SK-N-SH (cell line): ENCODE results near the gene FRMD1.

Source experiments
- CHD2 ChIP-seq: fragments of 150-350 bp; IDR thresholded peaks from 2 replicates; pipeline ENCODE4 v1.6.1; 2018; ENCODE audit warnings: low read length; ENCODE audit not compliant: partially characterized antibody
- EP300 ChIP-seq, 2 experiments: IDR thresholded peaks; 2 replicates each; pipeline versions ENCODE4 v1.4.0 to v1.6.1; 2012; ENCODE audit warnings: borderline replicate concordance in 1 of 2, low read depth in 1 of 2, low read length in 1 of 2
- FOXM1 ChIP-seq: IDR thresholded peaks from 2 replicates; pipeline ENCODE4 v1.4.0; 2012; ENCODE audit warnings: low read depth, mild to moderate bottlenecking
- GABPA ChIP-seq: IDR thresholded peaks from 2 replicates; pipeline ENCODE4 v1.4.0; 2012; ENCODE audit warnings: low read depth, mild to moderate bottlenecking
- MXI1 ChIP-seq: IDR thresholded peaks from 2 replicates; pipeline ENCODE4 v1.6.1; 2012; ENCODE audit warnings: mild to moderate bottlenecking, low read depth, low read length, improper control_type of control experiment
- NRF1 ChIP-seq: IDR thresholded peaks from 2 replicates; pipeline ENCODE4 v1.6.1; 2012; ENCODE audit warnings: low read depth, mild to moderate bottlenecking, low read length
- POLR2AphosphoS5 ChIP-seq: IDR thresholded peaks from 2 replicates; pipeline ENCODE4 v1.6.1; 2012; ENCODE audit warnings: low read depth, low read length
- RCOR1 ChIP-seq: fragments of 150-350 bp; IDR thresholded peaks from 2 replicates; pipeline ENCODE4 v1.6.1; 2017; ENCODE audit warnings: antibody characterized with exemption, low read length
- TEAD4 ChIP-seq: IDR thresholded peaks from 2 replicates; pipeline ENCODE4 v1.4.0; 2012; ENCODE audit warnings: mild to moderate bottlenecking, borderline replicate concordance; ENCODE audit not compliant: insufficient read depth
- TF ChIP-seq, protein P1 (sequence below): fragments of 200-600 bp; sonication (generic); IDR thresholded peaks from 2 replicates; pipeline ENCODE4 v1.6.1; 2017; ENCODE audit warnings: antibody characterized with exemption, mild to moderate bottlenecking, moderate library complexity
- TF ChIP-seq, protein P2 (sequence below): IDR thresholded peaks from 2 replicates; pipeline ENCODE4 v1.4.0; 2012; ENCODE audit warnings: low read depth, borderline replicate concordance
- TF ChIP-seq, protein P3 (sequence below): fragments of 150-350 bp; IDR thresholded peaks from 2 replicates; pipeline ENCODE4 v1.6.1; 2016; ENCODE audit warnings: mild to moderate bottlenecking, low read depth, low read length

DNA sequence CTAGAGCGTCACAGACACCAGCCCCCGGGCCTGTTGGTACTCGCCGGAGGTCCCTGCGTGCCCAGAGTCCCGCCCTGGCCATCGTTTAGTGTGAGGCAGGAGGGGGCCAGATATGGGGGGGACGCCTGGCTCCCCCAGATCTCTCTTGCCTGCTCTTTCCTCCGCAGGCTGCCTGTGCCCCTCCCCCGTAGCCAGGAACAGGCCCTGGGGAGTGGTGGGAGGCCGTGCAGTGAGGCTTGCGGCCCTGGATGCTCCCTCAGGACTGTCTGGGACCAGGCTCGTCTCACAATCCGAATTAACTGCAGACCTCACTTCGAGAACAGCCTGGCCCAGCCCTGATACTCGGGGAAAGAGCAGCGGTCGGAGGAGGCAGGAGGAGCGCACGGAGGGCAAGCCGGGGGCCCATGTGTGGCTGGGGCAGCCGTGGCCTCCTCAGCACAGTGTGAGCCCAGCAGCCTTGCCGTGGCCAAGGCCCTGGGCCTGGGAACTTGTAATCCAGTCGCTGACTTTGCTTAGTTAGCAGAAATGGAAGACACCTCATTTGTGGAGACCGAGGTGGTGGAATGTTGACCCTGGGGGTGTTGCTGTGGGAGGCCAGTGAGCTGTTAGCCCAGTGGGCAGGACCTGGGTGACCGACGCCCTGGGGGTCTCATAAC lies 28.7 kb downstream of the FRMD1 start:
- TF ChIP-seq, protein P1, sequence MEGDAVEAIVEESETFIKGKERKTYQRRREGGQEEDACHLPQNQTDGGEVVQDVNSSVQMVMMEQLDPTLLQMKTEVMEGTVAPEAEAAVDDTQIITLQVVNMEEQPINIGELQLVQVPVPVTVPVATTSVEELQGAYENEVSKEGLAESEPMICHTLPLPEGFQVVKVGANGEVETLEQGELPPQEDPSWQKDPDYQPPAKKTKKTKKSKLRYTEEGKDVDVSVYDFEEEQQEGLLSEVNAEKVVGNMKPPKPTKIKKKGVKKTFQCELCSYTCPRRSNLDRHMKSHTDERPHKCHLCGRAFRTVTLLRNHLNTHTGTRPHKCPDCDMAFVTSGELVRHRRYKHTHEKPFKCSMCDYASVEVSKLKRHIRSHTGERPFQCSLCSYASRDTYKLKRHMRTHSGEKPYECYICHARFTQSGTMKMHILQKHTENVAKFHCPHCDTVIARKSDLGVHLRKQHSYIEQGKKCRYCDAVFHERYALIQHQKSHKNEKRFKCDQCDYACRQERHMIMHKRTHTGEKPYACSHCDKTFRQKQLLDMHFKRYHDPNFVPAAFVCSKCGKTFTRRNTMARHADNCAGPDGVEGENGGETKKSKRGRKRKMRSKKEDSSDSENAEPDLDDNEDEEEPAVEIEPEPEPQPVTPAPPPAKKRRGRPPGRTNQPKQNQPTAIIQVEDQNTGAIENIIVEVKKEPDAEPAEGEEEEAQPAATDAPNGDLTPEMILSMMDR = no peak
- TF ChIP-seq CHD2 (no peak), TEAD4 (no peak), MXI1 (no peak), RCOR1 (no peak), POLR2AphosphoS5 (no peak), NRF1 (no peak), EP300 (IDR thresholded peaks at IDR 0.05; ENCODE audit: borderline replicate concordance in 1 of 2, low read depth in 1 of 2, low read length in 1 of 2) (no peak), GABPA (no peak), FOXM1 (no peak)
- TF ChIP-seq, protein P2, sequence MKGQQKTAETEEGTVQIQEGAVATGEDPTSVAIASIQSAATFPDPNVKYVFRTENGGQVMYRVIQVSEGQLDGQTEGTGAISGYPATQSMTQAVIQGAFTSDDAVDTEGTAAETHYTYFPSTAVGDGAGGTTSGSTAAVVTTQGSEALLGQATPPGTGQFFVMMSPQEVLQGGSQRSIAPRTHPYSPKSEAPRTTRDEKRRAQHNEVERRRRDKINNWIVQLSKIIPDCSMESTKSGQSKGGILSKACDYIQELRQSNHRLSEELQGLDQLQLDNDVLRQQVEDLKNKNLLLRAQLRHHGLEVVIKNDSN = no peak
- TF ChIP-seq, protein P3, sequence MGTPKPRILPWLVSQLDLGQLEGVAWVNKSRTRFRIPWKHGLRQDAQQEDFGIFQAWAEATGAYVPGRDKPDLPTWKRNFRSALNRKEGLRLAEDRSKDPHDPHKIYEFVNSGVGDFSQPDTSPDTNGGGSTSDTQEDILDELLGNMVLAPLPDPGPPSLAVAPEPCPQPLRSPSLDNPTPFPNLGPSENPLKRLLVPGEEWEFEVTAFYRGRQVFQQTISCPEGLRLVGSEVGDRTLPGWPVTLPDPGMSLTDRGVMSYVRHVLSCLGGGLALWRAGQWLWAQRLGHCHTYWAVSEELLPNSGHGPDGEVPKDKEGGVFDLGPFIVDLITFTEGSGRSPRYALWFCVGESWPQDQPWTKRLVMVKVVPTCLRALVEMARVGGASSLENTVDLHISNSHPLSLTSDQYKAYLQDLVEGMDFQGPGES = no peak
